MM.1S (cell line): ENCODE measurements around the gene SPAG16.

ENCODE experiments used
- CTCF ChIP-seq: fragments of 300-600 bp; sonication (generic); IDR thresholded peaks from 2 replicates; pipeline ENCODE4 v1.5.1; 2016; ENCODE audit warnings: antibody characterized with exemption, low read length, mixed read lengths
- EZH2 ChIP-seq: fragments of 300-600 bp; sonication (generic); optimal IDR thresholded peaks from 2 replicates; pipeline ENCODE3; 2017; ENCODE audit warnings: low read depth, mild to moderate bottlenecking, antibody characterized with exemption, low read length, mixed read lengths

- TF ChIP-seq EZH2 = no peak
- TF ChIP-seq CTCF = no peak
These were observed 960.6 kb downstream of the SPAG16 start for GRCh38 chr2:214244847-214245246.
